GM10847 (cell line): ENCODE results near the gene ZNF750.

ENCODE experiments used
- POLR2A ChIP-seq: IDR thresholded peaks from 2 replicates; pipeline ENCODE4 v1.6.1; 2011; ENCODE audit not compliant: insufficient read length; ENCODE audit errors: extremely low read depth

The ZNF750 gene

DNA sequence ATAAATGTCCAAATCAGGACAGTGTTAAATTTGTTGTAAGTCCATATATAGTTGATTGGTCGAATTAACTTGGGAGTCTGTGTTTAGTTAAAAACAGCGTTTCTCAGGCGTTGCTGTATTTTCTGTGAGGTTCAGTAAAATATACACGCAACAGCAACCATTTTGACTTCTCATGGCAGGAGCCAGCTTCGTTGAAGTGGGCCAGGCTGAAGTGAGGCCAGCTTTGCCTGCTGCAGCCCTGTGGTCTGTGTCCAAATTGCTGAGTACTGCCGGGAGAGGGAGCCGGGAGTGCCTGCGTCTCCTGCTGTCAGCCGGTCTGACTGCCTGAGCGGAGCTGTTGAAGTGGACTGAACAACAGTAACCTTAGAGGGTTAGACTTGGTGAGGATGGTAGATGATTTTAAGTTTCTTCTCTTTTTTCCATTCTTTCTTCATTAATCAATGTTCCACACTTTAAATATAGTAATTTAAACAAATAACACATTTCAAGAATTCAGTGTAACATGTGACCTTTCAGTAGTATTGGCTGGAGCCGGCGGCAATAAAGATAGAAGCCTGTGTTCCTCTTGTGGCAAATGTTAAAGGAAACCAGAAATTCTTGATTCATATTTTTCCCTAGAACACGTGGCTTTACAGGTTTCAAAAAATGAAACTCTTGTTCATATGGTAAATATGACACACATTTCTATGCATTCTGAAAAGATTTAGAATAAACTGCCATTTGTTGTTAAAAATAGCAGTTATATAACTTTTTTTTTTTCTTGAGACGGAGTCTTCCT is 37.0 kb upstream of the ZNF750 start:
- TF ChIP-seq POLR2A = no peak

DNA sequence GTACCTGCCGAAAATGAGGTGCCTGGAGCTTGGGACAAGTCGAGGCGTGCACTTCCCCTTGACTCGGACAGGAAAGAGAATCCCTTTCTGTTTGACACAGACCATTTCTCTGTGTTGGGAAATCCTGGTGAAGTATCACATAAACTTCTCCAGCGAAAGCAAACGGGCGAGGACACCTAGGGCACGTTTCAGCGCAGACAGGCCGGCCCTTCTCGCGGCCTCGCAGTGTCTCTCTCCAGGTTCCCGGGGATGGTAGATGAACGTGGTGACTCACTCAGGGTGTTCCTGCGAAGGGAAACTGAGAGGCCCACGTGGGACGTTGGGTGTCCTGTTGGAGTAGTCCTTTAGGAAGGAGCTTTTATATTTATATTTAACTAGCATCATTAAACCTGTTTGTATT is 36.3 kb upstream of the ZNF750 start:
- TF ChIP-seq POLR2A = no peak

DNA sequence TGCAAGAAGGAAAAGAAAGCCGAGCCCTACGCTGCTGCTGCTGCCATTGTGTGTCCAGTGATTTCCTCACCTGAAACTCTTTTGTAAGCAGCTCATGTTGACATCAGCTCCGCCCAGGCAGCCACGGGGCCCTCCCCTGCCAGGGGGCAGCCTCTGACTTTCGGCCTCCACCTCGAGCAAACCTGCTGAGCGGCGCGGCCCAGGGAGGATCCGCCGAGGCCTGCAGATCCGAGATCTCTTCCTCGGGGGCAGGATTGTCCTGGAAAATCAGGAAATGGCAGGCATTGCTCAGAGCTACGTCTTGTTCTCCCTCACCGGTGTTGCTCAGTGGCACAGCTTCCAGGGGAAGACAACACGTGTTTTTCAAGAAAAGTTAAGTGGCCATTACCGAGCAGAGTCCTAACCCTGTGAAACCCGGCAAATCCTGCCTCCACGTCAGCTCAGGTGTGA is 35.6 kb upstream of the ZNF750 start:
- no peak for TF ChIP-seq POLR2A

DNA sequence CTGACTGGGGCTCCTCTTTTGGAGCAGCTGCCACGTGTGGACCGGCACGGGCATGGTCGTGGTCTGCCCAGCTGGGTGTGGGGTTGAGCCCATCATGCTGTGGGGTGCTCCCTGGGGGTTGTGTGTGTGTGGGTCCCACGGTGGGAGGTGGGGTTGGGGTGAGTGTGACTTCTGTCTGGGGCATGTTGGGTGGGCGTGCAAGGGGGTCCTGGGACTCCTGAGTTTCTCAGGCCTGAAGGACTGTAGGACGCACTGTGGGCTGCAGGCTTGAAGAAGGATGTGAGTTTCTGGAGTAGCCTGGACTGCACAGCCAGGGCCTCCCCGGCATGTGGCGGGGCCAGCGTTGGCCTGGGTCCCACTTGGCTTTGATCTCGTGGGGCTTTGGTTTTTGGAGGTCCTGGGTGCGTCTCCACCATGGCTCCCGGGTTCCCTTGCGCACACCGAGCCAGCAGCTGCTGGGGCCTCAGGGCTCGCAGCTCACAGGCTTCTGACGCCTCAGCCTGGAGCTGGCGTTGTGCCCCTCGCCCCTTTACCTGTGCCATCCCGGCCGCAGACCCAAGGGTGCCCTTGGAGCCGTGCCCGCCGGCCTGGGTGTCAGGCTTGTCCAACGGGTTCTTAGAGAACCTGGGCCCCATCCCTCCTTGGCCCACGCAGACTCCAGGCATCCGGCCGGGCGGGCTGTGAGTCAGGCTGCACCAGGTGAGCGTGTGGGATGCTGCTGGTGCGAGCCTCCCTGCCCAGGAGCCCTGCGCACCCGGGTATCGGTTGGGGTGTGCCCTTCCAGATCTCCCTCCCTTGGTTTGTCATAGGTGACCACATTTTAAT is 34.4 kb upstream of the ZNF750 start:
- no peak for TF ChIP-seq POLR2A

DNA sequence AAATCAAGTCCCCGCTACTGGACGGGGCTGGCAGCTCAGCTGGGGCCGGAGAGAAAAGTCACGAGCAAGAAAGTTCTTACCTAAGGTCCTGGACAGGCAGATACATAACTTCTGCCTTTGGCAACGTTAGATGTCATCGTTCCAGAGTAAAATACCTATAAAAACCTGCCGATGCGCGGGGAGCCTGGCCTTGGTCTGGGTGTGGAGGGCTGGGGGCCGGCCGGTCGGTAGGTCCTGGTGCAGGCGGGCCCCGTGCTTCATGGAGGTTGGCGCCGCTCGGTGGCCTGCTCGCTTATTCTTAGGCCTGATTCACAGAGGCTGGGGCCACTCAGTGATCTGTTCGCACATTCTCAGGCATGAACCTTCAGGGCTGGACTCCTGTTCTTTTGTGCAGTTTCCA is 33.7 kb upstream of the ZNF750 start:
- no peak for TF ChIP-seq POLR2A

DNA sequence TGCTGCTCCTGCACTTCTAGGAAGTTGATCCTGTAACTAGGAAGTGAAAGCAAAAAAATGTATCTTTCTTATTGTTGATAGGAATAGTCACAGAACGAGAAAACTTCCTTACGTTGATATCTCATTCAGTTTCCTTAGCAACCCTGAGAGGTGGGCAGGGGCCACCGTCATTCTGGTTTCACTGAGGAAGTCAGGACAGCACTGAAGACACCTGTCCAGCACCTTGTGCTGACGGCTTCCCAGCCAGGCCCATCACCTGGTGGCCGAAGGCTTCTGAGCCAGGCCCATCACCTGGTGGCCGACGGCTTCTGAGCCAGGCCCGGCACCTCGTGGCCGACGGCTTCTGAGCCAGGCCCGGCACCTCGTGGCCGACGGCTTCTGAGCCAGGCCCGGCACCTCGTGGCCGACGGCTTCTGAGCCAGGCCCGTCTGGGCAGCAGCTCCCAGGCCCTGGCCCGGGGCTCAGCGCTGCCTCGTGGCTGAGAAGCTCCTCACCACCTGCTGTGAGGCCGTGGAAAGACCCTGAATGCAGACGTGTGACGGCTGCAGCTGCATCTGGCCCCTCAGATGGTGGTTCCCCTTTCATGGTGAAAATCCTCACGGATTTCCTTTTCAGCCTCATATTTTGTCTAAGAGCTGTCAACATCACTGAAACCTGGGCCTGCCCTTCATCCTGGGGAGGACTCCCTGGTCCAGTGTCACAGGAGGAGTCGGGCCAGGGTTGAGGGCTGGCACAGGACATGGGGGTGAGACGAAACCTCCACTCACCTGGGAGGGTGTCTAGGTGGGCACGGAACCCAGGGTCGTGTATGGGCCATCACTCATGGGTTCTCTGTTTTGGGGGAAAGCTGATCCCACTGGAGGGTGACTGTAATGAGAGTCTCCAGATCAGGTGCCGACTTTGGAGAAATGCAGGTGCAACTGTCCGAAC is 33.0 kb upstream of the ZNF750 start:
- TF ChIP-seq POLR2A = no peak

GRCh38 chr17:82871776-82872561 is 32.1 kb upstream of the ZNF750 start:
- TF ChIP-seq POLR2A = no peak

GRCh38 chr17:82871056-82871775 is 31.4 kb upstream of the ZNF750 start:
- TF ChIP-seq POLR2A = no peak

DNA sequence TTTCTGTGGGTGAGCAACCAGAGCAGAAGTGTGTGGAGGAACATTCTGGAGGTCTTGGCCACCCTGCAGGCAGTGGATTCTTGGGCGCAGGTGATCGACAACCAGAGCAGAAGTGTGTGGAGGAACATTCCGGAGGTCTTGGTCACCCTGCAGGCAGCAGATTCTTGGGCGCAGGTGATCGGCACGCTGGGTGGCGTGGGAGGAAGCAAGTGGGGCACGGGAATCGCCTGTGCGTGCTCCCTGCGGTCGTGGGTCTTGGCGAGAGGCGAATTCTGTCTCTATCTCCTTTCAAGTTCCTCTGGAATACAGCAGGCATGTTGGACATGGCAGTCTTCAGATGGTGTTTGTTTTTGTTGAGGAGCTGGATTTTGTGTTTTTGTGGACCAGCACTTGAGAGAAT is 30.7 kb upstream of the ZNF750 start:
- no peak for TF ChIP-seq POLR2A

GRCh38 chr17:82870091-82870491 is 30.3 kb upstream of the ZNF750 start:
- TF ChIP-seq POLR2A = no peak

DNA sequence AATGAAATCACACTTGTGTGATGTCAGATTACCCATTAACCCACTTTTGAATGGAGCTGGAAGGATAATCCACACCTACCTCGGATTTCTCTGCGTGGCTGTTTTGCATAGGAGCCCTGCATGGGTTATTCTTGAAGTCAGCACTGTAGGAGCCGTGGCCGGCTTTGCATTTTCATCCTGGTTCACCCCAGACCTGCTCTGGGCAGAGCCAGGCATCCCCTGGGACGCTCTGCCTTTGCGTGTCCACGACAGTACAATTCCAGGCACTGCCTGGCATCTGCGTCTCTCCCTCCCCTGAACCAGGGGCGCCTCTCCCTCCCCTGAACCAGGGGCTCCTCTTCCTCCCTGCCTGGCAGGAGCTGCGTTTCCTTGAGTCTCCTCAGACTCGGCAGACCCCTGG is 29.7 kb upstream of the ZNF750 start:
- no peak for TF ChIP-seq POLR2A

GRCh38 chr17:82868715-82869131 is 28.9 kb upstream of the ZNF750 start:
- TF ChIP-seq POLR2A = no peak

GRCh38 chr17:82867763-82868325 is 28.0 kb upstream of the ZNF750 start:
- no peak for TF ChIP-seq POLR2A

GRCh38 chr17:82866590-82867191 is 26.9 kb upstream of the ZNF750 start:
- no peak for TF ChIP-seq POLR2A
